Natural killer cell (primary cell): ENCODE measurements around the gene ADNP2. TPM values are rescaled to one million over a fixed set of nuclear protein-coding genes. Genes with fewer than 3 reads are reported as not detected.
"Not testable (repeated sequence)": the region's sequence is repeated elsewhere in the genome, so short reads cannot be mapped to it uniquely, and the experiment has no call there.

Experiments
- ATAC-seq, 3 donors: fragments of 150-1000 bp in 2 of 3; fragments of 200-7000 bp in 1 of 3; cut with Tn5 transposase; 1 replicate in 1 of 3; 2 replicates in 2 of 3; pipeline ENCODE4 v1.10.0; 2021; ENCODE audit warnings: mild to moderate bottlenecking in 2 of 3, moderate library complexity in 2 of 3
- DNase-seq, 2 donors: peaks; one replicate each; pipeline versions ENCODE4 v3.0.0 to v3.0.0-alpha.2; 2013 to 2021; ENCODE audit warnings: mixed read lengths in 1 of 2
- H3K27ac ChIP-seq: one replicate; pipeline ENCODE4 v1.5.1; 2013; ENCODE audit warnings: mild to moderate bottlenecking, low read length
- H3K27me3 ChIP-seq: one replicate; pipeline ENCODE4 v1.6.1; 2013; ENCODE audit warnings: low read length; ENCODE audit not compliant: control insufficient read depth, insufficient read depth
- H3K36me3 ChIP-seq: one replicate; pipeline ENCODE4 v1.6.1; 2013; ENCODE audit warnings: low read length; ENCODE audit not compliant: control insufficient read depth, insufficient read depth
- H3K4me1 ChIP-seq: one replicate; pipeline ENCODE4 v1.6.1; 2013; ENCODE audit warnings: low read length; ENCODE audit not compliant: control insufficient read depth, insufficient read depth
- H3K4me3 ChIP-seq: one replicate; pipeline ENCODE4 v1.5.1; 2013; ENCODE audit warnings: low read length
- H3K9me3 ChIP-seq: one replicate; pipeline ENCODE4 v1.6.1; 2013; ENCODE audit warnings: low read length; ENCODE audit not compliant: control insufficient read depth, insufficient read depth
- H3K27ac Mint-ChIP-seq, 2 donors: one replicate each; pipeline ENCODE4 v1.8.0; 2022; ENCODE audit warnings: mild to moderate bottlenecking in 2 of 2, mixed read lengths in 2 of 2, moderate library complexity in 1 of 2
- H3K27me3 Mint-ChIP-seq, 2 donors: one replicate each; pipeline ENCODE4 v1.8.0; 2022; ENCODE audit warnings: low read depth in 2 of 2, mixed read lengths in 2 of 2
- H3K36me3 Mint-ChIP-seq: one replicate; pipeline ENCODE4 v1.8.0; 2022; ENCODE audit warnings: mixed read lengths
- H3K4me1 Mint-ChIP-seq, 2 donors: one replicate each; pipeline ENCODE4 v1.8.0; 2022; ENCODE audit warnings: mixed read lengths in 2 of 2
- H3K4me3 Mint-ChIP-seq: one replicate; pipeline ENCODE4 v1.8.0; 2022; ENCODE audit warnings: mild to moderate bottlenecking, moderate library complexity, mixed read lengths
- H3K9me3 Mint-ChIP-seq, 2 donors: one replicate each; pipeline ENCODE4 v1.8.0; 2022; ENCODE audit warnings: mixed read lengths in 2 of 2
- WGBS: methylation state at CpG from one replicate; pipeline ENCODE4 v1.1.7; 2013; ENCODE audit warnings: missing lambda C conversion rate; ENCODE audit not compliant: insufficient coverage; 5-methylcytosine and 5-hydroxymethylcytosine counted together
- intact Hi-C: fragments of 100-400 bp; cut with micrococcal nuclease; formaldehyde crosslinking; loops from one replicate; pipeline ENCODE4 v1.14.2; 2022
- total RNA-seq, 4 donors: library from RNA; stranded (reverse); fragments of 120-200 nt in 1 of 4; gene quantifications; one replicate each; pipeline versions ENCODE4 v1.2.3 to v1.2.4, GENCODE V29; 2013 to 2022
- TF ChIP-seq, protein P1 (sequence below): fragments of 200-600 bp; IDR thresholded peaks from one replicate; pipeline ENCODE4 v1.8.0; 2022; ENCODE audit warnings: antibody characterized with exemption

ADNP2 gene
- total RNA-seq, 3 donors from 2014 or later (not counting 1 experiment from before 2014, with no cell fraction given): 31.2 to 39.2 (median 31.4) TPM

GRCh38 chr18:80159713-80160636, 50.9 kb downstream of the ADNP2 start:
- no peak overlapping the region for H3K27ac Mint-ChIP-seq
- ATAC-seq (peak; percentile 80 to 85 (median 84)), DNase-seq (peak in 1 of 2 donors; percentile 73)
- Histone ChIP-seq H3K9me3 (peaks cover 14% of the 10 kb centered on the region), H3K27ac (no peak overlapping the region), H3K27me3 (no peaks in the 10 kb centered on the region), H3K4me3 (no peak overlapping the region), H3K4me1 (peaks cover 6% of the 10 kb centered on the region), H3K36me3 (no peaks in the 10 kb centered on the region)
- peaks cover 0 to 8% of the 10 kb centered on the region in 2 donors for H3K9me3 Mint-ChIP-seq
- peaks cover 0 to 13% of the 10 kb centered on the region in 2 donors for H3K27me3 Mint-ChIP-seq
- H3K4me3 Mint-ChIP-seq: no peak overlapping the region
- H3K36me3 Mint-ChIP-seq: no peaks in the 10 kb centered on the region
- intact Hi-C loops: no loop called here
- no peaks in the 10 kb centered on the region for H3K4me1 Mint-ChIP-seq
- TF ChIP-seq, protein P1, sequence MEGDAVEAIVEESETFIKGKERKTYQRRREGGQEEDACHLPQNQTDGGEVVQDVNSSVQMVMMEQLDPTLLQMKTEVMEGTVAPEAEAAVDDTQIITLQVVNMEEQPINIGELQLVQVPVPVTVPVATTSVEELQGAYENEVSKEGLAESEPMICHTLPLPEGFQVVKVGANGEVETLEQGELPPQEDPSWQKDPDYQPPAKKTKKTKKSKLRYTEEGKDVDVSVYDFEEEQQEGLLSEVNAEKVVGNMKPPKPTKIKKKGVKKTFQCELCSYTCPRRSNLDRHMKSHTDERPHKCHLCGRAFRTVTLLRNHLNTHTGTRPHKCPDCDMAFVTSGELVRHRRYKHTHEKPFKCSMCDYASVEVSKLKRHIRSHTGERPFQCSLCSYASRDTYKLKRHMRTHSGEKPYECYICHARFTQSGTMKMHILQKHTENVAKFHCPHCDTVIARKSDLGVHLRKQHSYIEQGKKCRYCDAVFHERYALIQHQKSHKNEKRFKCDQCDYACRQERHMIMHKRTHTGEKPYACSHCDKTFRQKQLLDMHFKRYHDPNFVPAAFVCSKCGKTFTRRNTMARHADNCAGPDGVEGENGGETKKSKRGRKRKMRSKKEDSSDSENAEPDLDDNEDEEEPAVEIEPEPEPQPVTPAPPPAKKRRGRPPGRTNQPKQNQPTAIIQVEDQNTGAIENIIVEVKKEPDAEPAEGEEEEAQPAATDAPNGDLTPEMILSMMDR: peak; percentile 53
- 65% methylated on average over 109 of the region's 109 CpGs for WGBS

DNA sequence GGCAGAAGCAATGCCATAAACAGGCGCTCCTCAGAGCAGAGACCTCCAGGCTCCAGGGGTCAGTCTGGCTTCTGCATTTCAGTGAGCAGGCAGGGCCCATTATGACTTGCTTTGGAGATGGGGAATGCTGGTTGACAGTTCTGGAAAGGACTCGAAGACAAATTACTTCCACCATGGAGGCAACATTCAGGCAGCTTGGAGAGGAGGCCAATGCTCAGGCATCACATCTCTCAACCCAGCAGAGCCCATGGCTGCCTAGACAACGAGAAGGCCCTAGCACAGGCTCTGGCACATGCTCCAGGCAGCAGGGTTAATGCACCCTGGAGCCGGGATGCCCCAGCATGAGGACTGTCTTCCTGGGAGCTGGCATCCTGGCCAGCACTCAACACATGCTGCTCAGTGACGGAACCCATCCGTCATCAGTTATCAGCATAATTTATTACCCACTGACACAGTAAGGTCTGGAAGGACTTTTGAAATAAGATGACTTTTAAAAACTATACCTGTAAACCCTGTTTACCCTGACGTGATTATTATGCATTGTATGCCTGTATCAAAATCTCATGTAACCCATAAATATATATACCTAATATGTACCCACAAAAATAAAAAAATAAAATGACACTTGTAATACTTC, 52.8 kb downstream of the ADNP2 start:
- H3K27ac Mint-ChIP-seq: no peak overlapping the region
- 91% methylated on average over 7 of the region's 7 CpGs for WGBS
- H3K4me3 Mint-ChIP-seq: no peak overlapping the region
- no peaks in the 10 kb centered on the region for H3K36me3 Mint-ChIP-seq
- peaks cover 2 to 11% of the 10 kb centered on the region in 2 donors for H3K9me3 Mint-ChIP-seq
- Histone ChIP-seq H3K4me3 (no peak overlapping the region), H3K9me3 (peaks cover 14% of the 10 kb centered on the region), H3K36me3 (no peaks in the 10 kb centered on the region), H3K27ac (no peak overlapping the region), H3K27me3 (no peaks in the 10 kb centered on the region), H3K4me1 (peaks cover 6% of the 10 kb centered on the region)
- DNase-seq: no peak
- no peaks in the 10 kb centered on the region for H3K4me1 Mint-ChIP-seq
- intact Hi-C loops: no loop called here
- H3K27me3 Mint-ChIP-seq: peaks cover 0 to 13% of the 10 kb centered on the region in 2 donors
- TF ChIP-seq, protein P1: no peak
- ATAC-seq: no peak

GRCh38 chr18:80163183-80163582, 54.1 kb downstream of the ADNP2 start:
- H3K27me3 Mint-ChIP-seq: peaks cover 0 to 13% of the 10 kb centered on the region in 2 donors
- Histone ChIP-seq H3K36me3 (no peaks in the 10 kb centered on the region), H3K27me3 (no peaks in the 10 kb centered on the region), H3K9me3 (peaks cover 14% of the 10 kb centered on the region), H3K4me3 (no peak overlapping the region), H3K4me1 (peaks cover 6% of the 10 kb centered on the region), H3K27ac (no peak overlapping the region)
- TF ChIP-seq, protein P1: no peak
- ATAC-seq: no peak
- H3K4me3 Mint-ChIP-seq: no peak overlapping the region
- DNase-seq: no peak
- no peak overlapping the region for H3K27ac Mint-ChIP-seq
- no peaks in the 10 kb centered on the region for H3K4me1 Mint-ChIP-seq
- 97% methylated on average over 7 of the region's 7 CpGs for WGBS
- intact Hi-C loops: no loop called here
- H3K36me3 Mint-ChIP-seq: no peaks in the 10 kb centered on the region
- H3K9me3 Mint-ChIP-seq: peaks cover 2 to 11% of the 10 kb centered on the region in 2 donors

- H3K4me1 ChIP-seq, H3K4me3 ChIP-seq, ATAC-seq, DNase-seq, H3K36me3 Mint-ChIP-seq, H3K4me1 Mint-ChIP-seq, intact Hi-C loops, H3K36me3 ChIP-seq, H3K4me3 Mint-ChIP-seq, H3K27ac ChIP-seq, H3K27ac Mint-ChIP-seq, H3K27me3 ChIP-seq: not testable (repeated sequence)
- H3K9me3 Mint-ChIP-seq: peaks cover 2 to 11% of the 10 kb centered on the region in 2 donors
- WGBS: 79% methylated on average over 9 of the region's 9 CpGs
- peaks cover 14% of the 10 kb centered on the region for H3K9me3 ChIP-seq
- peaks cover 0 to 15% of the 10 kb centered on the region in 2 donors for H3K27me3 Mint-ChIP-seq
Measured at GRCh38 chr18:80164727-80165355, 55.8 kb downstream of the ADNP2 start.
